ENCODE results near the gene MTMR10. TPM values are rescaled to one million over a fixed set of nuclear protein-coding genes. Genes with fewer than 3 reads are reported as not detected.

Gene MTMR10
- total RNA-seq, 1 experiment from 2014 or later, result 23.2 TPM

DNA sequence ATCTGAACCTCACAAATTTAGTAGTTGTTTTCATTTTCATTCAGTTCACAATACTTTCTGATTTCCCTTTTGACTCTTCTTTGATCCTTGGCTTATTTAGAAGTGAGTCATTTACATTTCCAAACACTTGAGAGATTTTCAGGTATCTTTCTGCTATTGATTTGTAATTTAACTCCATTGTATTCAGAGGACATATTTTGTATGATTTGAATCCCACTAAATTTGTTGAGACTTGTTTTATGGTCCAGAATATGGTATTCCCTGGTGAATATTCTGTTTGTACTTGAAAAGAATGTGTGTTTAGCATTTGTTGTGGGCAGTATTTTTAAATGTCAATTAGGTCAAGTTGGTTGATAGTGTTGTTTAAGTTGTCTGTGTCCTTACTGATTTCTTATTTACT lies 58.1 kb downstream of the MTMR10 start:
- H3T11ph ChIP-seq (ENCODE audit: low read length), result no peak overlapping the region
- Mint-ChIP-seq H3K9me3 (no peaks in the 10 kb centered on the region), H3K4me3 (no peak overlapping the region), H3K36me3 (ENCODE audit: insufficient read depth in 1 of 3, low read depth in 3 of 3) (peaks cover 20 to 68% (median 60%) of the 10 kb centered on the region in 3 experiments), H3K27me3 (ENCODE audit: low read depth) (no peaks in the 10 kb centered on the region), H3K27ac (peak overlapping the region in 2 of 3 experiments; percentile 1 to 36; a peak in 2 of 7 replicates), H3K4me1 (peaks cover 7% of the 10 kb centered on the region in 2 experiments)
- no peaks in the 10 kb centered on the region for H3K23me2 ChIP-seq (ENCODE audit: insufficient read length, low read depth, low read length, poor library complexity, severe bottlenecking)
- no peaks in the 10 kb centered on the region for H3K79me1 ChIP-seq (ENCODE audit: insufficient read depth, low read depth, low read length, poor library complexity, severe bottlenecking)
- no peaks in the 10 kb centered on the region for H3K27me3 ChIP-seq (ENCODE audit: insufficient read depth, low read length)
- TF ChIP-seq, protein P1, sequence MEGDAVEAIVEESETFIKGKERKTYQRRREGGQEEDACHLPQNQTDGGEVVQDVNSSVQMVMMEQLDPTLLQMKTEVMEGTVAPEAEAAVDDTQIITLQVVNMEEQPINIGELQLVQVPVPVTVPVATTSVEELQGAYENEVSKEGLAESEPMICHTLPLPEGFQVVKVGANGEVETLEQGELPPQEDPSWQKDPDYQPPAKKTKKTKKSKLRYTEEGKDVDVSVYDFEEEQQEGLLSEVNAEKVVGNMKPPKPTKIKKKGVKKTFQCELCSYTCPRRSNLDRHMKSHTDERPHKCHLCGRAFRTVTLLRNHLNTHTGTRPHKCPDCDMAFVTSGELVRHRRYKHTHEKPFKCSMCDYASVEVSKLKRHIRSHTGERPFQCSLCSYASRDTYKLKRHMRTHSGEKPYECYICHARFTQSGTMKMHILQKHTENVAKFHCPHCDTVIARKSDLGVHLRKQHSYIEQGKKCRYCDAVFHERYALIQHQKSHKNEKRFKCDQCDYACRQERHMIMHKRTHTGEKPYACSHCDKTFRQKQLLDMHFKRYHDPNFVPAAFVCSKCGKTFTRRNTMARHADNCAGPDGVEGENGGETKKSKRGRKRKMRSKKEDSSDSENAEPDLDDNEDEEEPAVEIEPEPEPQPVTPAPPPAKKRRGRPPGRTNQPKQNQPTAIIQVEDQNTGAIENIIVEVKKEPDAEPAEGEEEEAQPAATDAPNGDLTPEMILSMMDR (conservative IDR thresholded peaks at IDR 0.05), result no peak
- no peak overlapping the region for H2BK12ac ChIP-seq (ENCODE audit: insufficient read length, low read depth, low read length)
- H3K9ac ChIP-seq (ENCODE audit: extremely low read depth, insufficient read length, low read length), result no peak overlapping the region
- no peak overlapping the region for H3K4me2 ChIP-seq (ENCODE audit: insufficient read depth, insufficient read length, low read length)
- H3K27ac ChIP-seq (ENCODE audit: insufficient read length, low read depth, low read length), result no peak overlapping the region
- no peak overlapping the region for H2BK20ac ChIP-seq (ENCODE audit: low read depth, low read length, poor library complexity, severe bottlenecking)
- no peaks in the 10 kb centered on the region for H4K20me1 ChIP-seq (ENCODE audit: control insufficient read depth, insufficient read depth, insufficient read length)
- no peaks in the 10 kb centered on the region for H3K79me2 ChIP-seq (ENCODE audit: insufficient read depth, low read length)
- H2BK5ac ChIP-seq (ENCODE audit: insufficient read length, low read length), result no peak overlapping the region
- no peak overlapping the region for H3K56ac ChIP-seq (ENCODE audit: insufficient read length, low read depth, low read length)
- H2BK15ac ChIP-seq (ENCODE audit: low read depth, low read length), result no peak overlapping the region
- H4K8ac ChIP-seq (replicated peaks; ENCODE audit: insufficient read length, low read depth, low read length), result no peak overlapping the region
- H3K18ac ChIP-seq (ENCODE audit: insufficient read length, low read depth, low read length), result no peak overlapping the region
- H3K23ac ChIP-seq (ENCODE audit: insufficient read length, low read depth, low read length), result no peak overlapping the region
- H2BK120ac ChIP-seq (ENCODE audit: low read depth, low read length, poor library complexity, severe bottlenecking), result no peak overlapping the region
- no peaks in the 10 kb centered on the region for H3K4me1 ChIP-seq (ENCODE audit: insufficient read depth, low read length)
- no peak overlapping the region for H3K14ac ChIP-seq (ENCODE audit: insufficient read depth, low read length)
- no peak for DNase-seq
- no peaks in the 10 kb centered on the region for H3K9me3 ChIP-seq (ENCODE audit: control insufficient read depth, low read depth, low read length)
- H2AK5ac ChIP-seq (ENCODE audit: insufficient read length, low read length), result no peak overlapping the region
- H2AFZ ChIP-seq (ENCODE audit: low read length), result no peak overlapping the region
- no peak overlapping the region for H3K4ac ChIP-seq (ENCODE audit: low read depth, low read length)
- no peak overlapping the region for H4K5ac ChIP-seq (ENCODE audit: insufficient read length, low read depth, low read length)
- H4K91ac ChIP-seq (ENCODE audit: insufficient read length, low read depth, low read length), result no peak overlapping the region

Data from H9 (cell line).